MM.1S (cell line): ENCODE measurements around the gene TIMP4.

ENCODE experiments used
- DNase-seq: peaks from one replicate; pipeline ENCODE4 v3.0.0-alpha.2; 2015
- H2AFZ ChIP-seq: fragments of 300-600 bp; sonication (generic); 2 replicates; pipeline ENCODE4 v1.6.0; 2016; ENCODE audit warnings: antibody characterized with exemption, low read length
- H3F3A ChIP-seq: fragments of 300-600 bp; sonication (generic); 2 replicates; pipeline ENCODE4 v1.6.1; 2016; ENCODE audit warnings: mild to moderate bottlenecking, antibody characterized with exemption, low read length, moderate library complexity, mixed read lengths; ENCODE audit not compliant: insufficient read depth
- H3K27ac ChIP-seq: fragments of 300-600 bp; sonication (generic); 2 replicates; pipeline ENCODE4 v1.5.1; 2016; ENCODE audit warnings: mild to moderate bottlenecking, low read length
- H3K27me3 ChIP-seq: fragments of 300-600 bp; sonication (generic); replicated peaks from 2 replicates; pipeline ENCODE4 v1.6.0; 2016; ENCODE audit warnings: low read length; ENCODE audit not compliant: insufficient read depth
- H3K36me3 ChIP-seq: fragments of 300-600 bp; sonication (generic); replicated peaks from 2 replicates; pipeline ENCODE4 v1.6.1; 2016; ENCODE audit warnings: mild to moderate bottlenecking, low read length, mixed read lengths; ENCODE audit not compliant: insufficient read depth
- H3K4me1 ChIP-seq: fragments of 300-600 bp; sonication (generic); 2 replicates; pipeline ENCODE4 v1.6.1; 2016; ENCODE audit warnings: low read length, mixed read lengths
- H3K4me2 ChIP-seq: fragments of 300-600 bp; sonication (generic); 2 replicates; pipeline ENCODE4 v1.6.0; 2016; ENCODE audit warnings: low read depth, low read length
- H3K4me3 ChIP-seq: fragments of 300-600 bp; sonication (generic); 2 replicates; pipeline ENCODE4 v1.5.1; 2016; ENCODE audit warnings: low read length, mixed read lengths
- H3K79me2 ChIP-seq: fragments of 300-600 bp; sonication (generic); 2 replicates; pipeline ENCODE4 v1.6.1; 2016; ENCODE audit warnings: mixed run types, low read length, mixed read lengths
- H3K9ac ChIP-seq: fragments of 300-600 bp; sonication (generic); 2 replicates; pipeline ENCODE4 v1.6.1; 2016; ENCODE audit warnings: low read length, mixed read lengths
- H3K9me2 ChIP-seq: fragments of 300-600 bp; sonication (generic); replicated peaks from 2 replicates; pipeline ENCODE4 v1.6.1; 2016; ENCODE audit warnings: mild to moderate bottlenecking, low read length, mixed read lengths; ENCODE audit not compliant: insufficient read depth
- H3K9me3 ChIP-seq: fragments of 300-600 bp; sonication (generic); replicated peaks from 2 replicates; pipeline ENCODE4 v1.6.1; 2016; ENCODE audit warnings: mild to moderate bottlenecking, low read length, mixed read lengths; ENCODE audit not compliant: insufficient read depth
- H4K20me1 ChIP-seq: fragments of 300-600 bp; sonication (generic); 2 replicates; pipeline ENCODE4 v1.6.1; 2016; ENCODE audit warnings: mild to moderate bottlenecking, low read length, moderate library complexity, mixed read lengths; ENCODE audit not compliant: insufficient read depth
- CTCF ChIP-seq: fragments of 300-600 bp; sonication (generic); IDR thresholded peaks from 2 replicates; pipeline ENCODE4 v1.5.1; 2016; ENCODE audit warnings: antibody characterized with exemption, low read length, mixed read lengths
- EZH2 ChIP-seq: fragments of 300-600 bp; sonication (generic); optimal IDR thresholded peaks from 2 replicates; pipeline ENCODE3; 2017; ENCODE audit warnings: low read depth, mild to moderate bottlenecking, antibody characterized with exemption, low read length, mixed read lengths
- EZH2phosphoT487 ChIP-seq: fragments of 300-600 bp; sonication (generic); IDR thresholded peaks from 2 replicates; pipeline ENCODE4 v1.6.1; 2018; ENCODE audit warnings: antibody characterized with exemption, low read length

Gene TIMP4

GRCh38 chr3:12170207-12170606 is 11.5 kb upstream of the TIMP4 start:
- no peak for TF ChIP-seq EZH2
- TF ChIP-seq CTCF, result no peak
- TF ChIP-seq EZH2phosphoT487, result no peak
- H3K4me2 ChIP-seq, result no peak overlapping the region
- H3K9me3 ChIP-seq, result no peaks in the 10 kb centered on the region
- H3K79me2 ChIP-seq, result no peaks in the 10 kb centered on the region
- H3K4me3 ChIP-seq, result no peak overlapping the region
- H3F3A ChIP-seq, result no peaks in the 10 kb centered on the region
- no peaks in the 10 kb centered on the region for H3K4me1 ChIP-seq
- no peaks in the 10 kb centered on the region for H4K20me1 ChIP-seq
- no peak overlapping the region for H2AFZ ChIP-seq
- DNase-seq, result no peak
- H3K9me2 ChIP-seq, result no peaks in the 10 kb centered on the region
- H3K27me3 ChIP-seq, result no peaks in the 10 kb centered on the region
- H3K36me3 ChIP-seq, result no peaks in the 10 kb centered on the region
- H3K27ac ChIP-seq, result no peak overlapping the region
- H3K9ac ChIP-seq, result no peak overlapping the region

- Histone ChIP-seq H3K4me1 (no peaks in the 10 kb centered on the region), H3K27me3 (no peaks in the 10 kb centered on the region)
These were observed 7.2 kb upstream of the TIMP4 start for GRCh38 chr3:12165909-12166308.

GRCh38 chr3:12159227-12159601 is 502 bp upstream of the TIMP4 start:
- Histone ChIP-seq H3F3A (no peaks in the 10 kb centered on the region), H3K4me3 (no peak overlapping the region), H3K79me2 (no peaks in the 10 kb centered on the region), H4K20me1 (no peaks in the 10 kb centered on the region), H3K4me2 (no peak overlapping the region), H2AFZ (no peak overlapping the region), H3K36me3 (no peaks in the 10 kb centered on the region), H3K9me3 (no peaks in the 10 kb centered on the region), H3K9me2 (no peaks in the 10 kb centered on the region), H3K4me1 (no peaks in the 10 kb centered on the region), H3K9ac (no peak overlapping the region), H3K27me3 (no peaks in the 10 kb centered on the region), H3K27ac (no peak overlapping the region)
- TF ChIP-seq EZH2phosphoT487 (no peak), EZH2 (no peak), CTCF (no peak)
- no peak for DNase-seq

More at GRCh38 chr3:12165909-12166308, 7.2 kb upstream of the TIMP4 start:
- Histone ChIP-seq H3F3A (no peaks in the 10 kb centered on the region), H2AFZ (no peak overlapping the region), H4K20me1 (no peaks in the 10 kb centered on the region), H3K4me3 (no peak overlapping the region), H3K9ac (no peak overlapping the region), H3K36me3 (no peaks in the 10 kb centered on the region), H3K9me3 (no peaks in the 10 kb centered on the region), H3K27ac (no peak overlapping the region), H3K79me2 (no peaks in the 10 kb centered on the region), H3K9me2 (no peaks in the 10 kb centered on the region), H3K4me2 (no peak overlapping the region)
- no peak for DNase-seq
- TF ChIP-seq EZH2 (no peak), EZH2phosphoT487 (no peak), CTCF (no peak)

- TF ChIP-seq CTCF (no peak), EZH2phosphoT487 (no peak), EZH2 (no peak)
- Histone ChIP-seq H2AFZ (no peak overlapping the region), H3K27ac (no peak overlapping the region), H3K9me3 (no peaks in the 10 kb centered on the region), H3K9me2 (no peaks in the 10 kb centered on the region), H3K4me3 (no peak overlapping the region), H4K20me1 (no peaks in the 10 kb centered on the region), H3K4me1 (no peaks in the 10 kb centered on the region), H3K36me3 (no peaks in the 10 kb centered on the region), H3K27me3 (no peaks in the 10 kb centered on the region), H3K4me2 (no peak overlapping the region), H3K79me2 (no peaks in the 10 kb centered on the region), H3K9ac (no peak overlapping the region), H3F3A (no peaks in the 10 kb centered on the region)
- DNase-seq, result no peak
These were observed 1.7 kb downstream of the TIMP4 start for GRCh38 chr3:12157026-12157425.
